AG09309 (cell line): Measurements from ENCODE around the gene GALNT15.

Experiments
- DNase-seq: peaks from one replicate; pipeline ENCODE4 v3.0.0-alpha.2; 2010; ENCODE audit warnings: low read depth
- H3K4me3 ChIP-seq: 2 replicates; pipeline ENCODE4 v1.5.1; 2011; ENCODE audit warnings: mild to moderate bottlenecking, low read depth, low read length, moderate library complexity; ENCODE audit not compliant: control insufficient read depth
- CTCF ChIP-seq: IDR thresholded peaks from 2 replicates; pipeline ENCODE4 v1.5.1; 2011; ENCODE audit warnings: mild to moderate bottlenecking, low read depth, low read length, inconsistent platforms; ENCODE audit not compliant: insufficient read depth, control insufficient read depth; ENCODE audit errors: missing control alignments

GALNT15 gene

GRCh38 chr3:16148783-16149182, 25.7 kb upstream of the GALNT15 start:
- no peak for DNase-seq
- no peak overlapping the region for H3K4me3 ChIP-seq
- no peak for TF ChIP-seq CTCF

GRCh38 chr3:16150285-16150684, 24.2 kb upstream of the GALNT15 start:
- TF ChIP-seq CTCF: no peak
- DNase-seq: no peak
- no peak overlapping the region for H3K4me3 ChIP-seq

- H3K4me3 ChIP-seq: no peak overlapping the region
- no peak for TF ChIP-seq CTCF
- DNase-seq: peak; percentile 67
Measured at GRCh38 chr3:16151109-16151508, 23.4 kb upstream of the GALNT15 start.

GRCh38 chr3:16168211-16168610, 6.3 kb upstream of the GALNT15 start:
- no peak overlapping the region for H3K4me3 ChIP-seq
- DNase-seq: no peak
- no peak for TF ChIP-seq CTCF

- TF ChIP-seq CTCF: no peak
- no peak for DNase-seq
- H3K4me3 ChIP-seq: no peak overlapping the region
Measured at GRCh38 chr3:16171009-16171408, 3.5 kb upstream of the GALNT15 start.

GRCh38 chr3:16171825-16172224, 2.7 kb upstream of the GALNT15 start:
- DNase-seq: no peak
- no peak for TF ChIP-seq CTCF
- no peak overlapping the region for H3K4me3 ChIP-seq
